Fibroblast of lung (primary cell): ENCODE data around the gene NOSIP. TPM values are rescaled to one million over a fixed set of nuclear protein-coding genes. Genes with fewer than 3 reads are reported as not detected.

ENCODE experiments used
- DNase-seq, 2 donors: peaks; one replicate each; pipeline versions ENCODE4 v3.0.0 to v3.0.0-alpha.2; 2010; ENCODE audit warnings: low read depth in 2 of 2
- H2AFZ ChIP-seq: 2 replicates; pipeline ENCODE4 v1.5.1; 2012; ENCODE audit warnings: low read length, control low read depth, inconsistent platforms
- H3K27ac ChIP-seq: 2 replicates; pipeline ENCODE4 v1.5.1; 2011; ENCODE audit warnings: low read length, control low read depth; ENCODE audit not compliant: insufficient read depth
- H3K27me3 ChIP-seq: 2 replicates; pipeline ENCODE4 v1.5.1; 2011; ENCODE audit warnings: mild to moderate bottlenecking, low read length; ENCODE audit not compliant: control insufficient read depth, insufficient read depth
- H3K36me3 ChIP-seq: 2 replicates; pipeline ENCODE4 v1.5.1; 2011; ENCODE audit warnings: low read length; ENCODE audit not compliant: control insufficient read depth, insufficient read depth
- H3K4me1 ChIP-seq: 2 replicates; pipeline ENCODE4 v1.5.1; 2011; ENCODE audit warnings: low read length; ENCODE audit not compliant: control insufficient read depth, insufficient read depth; ENCODE audit errors: extremely low read depth
- H3K4me2 ChIP-seq: 2 replicates; pipeline ENCODE4 v1.5.1; 2011; ENCODE audit warnings: low read length, control low read depth; ENCODE audit not compliant: insufficient read depth; ENCODE audit errors: extremely low read depth
- H3K4me3 ChIP-seq, 4 experiments: fragments of 200-600 bp in 1 of 4; sonication (generic) in 1 of 4; replicated peaks in 1 of 4; 2 replicates each; pipeline ENCODE4 v1.5.1; 2011 to 2016; ENCODE audit warnings: low read length in 4 of 4, low read depth in 3 of 4, mild to moderate bottlenecking in 3 of 4, control low read depth in 2 of 4, inconsistent platforms in 1 of 4, mixed read lengths in 1 of 4; ENCODE audit not compliant: insufficient read depth in 1 of 4; ENCODE audit errors: control extremely low read depth in 1 of 4
- H3K79me2 ChIP-seq: 2 replicates; pipeline ENCODE4 v1.5.1; 2012; ENCODE audit warnings: mild to moderate bottlenecking, low read length, inconsistent platforms; ENCODE audit not compliant: control insufficient read depth, insufficient read depth
- H3K9ac ChIP-seq: 2 replicates; pipeline ENCODE4 v1.5.1; 2011; ENCODE audit warnings: mild to moderate bottlenecking, low read length, control low read depth; ENCODE audit not compliant: insufficient read depth
- H3K9me3 ChIP-seq: 2 replicates; pipeline ENCODE4 v1.5.1; 2012; ENCODE audit warnings: low read depth, low read length; ENCODE audit not compliant: control insufficient read depth, insufficient read depth
- H4K20me1 ChIP-seq: 2 replicates; pipeline ENCODE4 v1.5.1; 2011; ENCODE audit warnings: low read length; ENCODE audit not compliant: control insufficient read depth, insufficient read depth; ENCODE audit errors: extremely low read depth
- CTCF ChIP-seq, 2 donors: IDR thresholded peaks in 1 of 2; conservative IDR thresholded peaks in 1 of 2; 1 replicate in 1 of 2; 2 replicates in 1 of 2; pipeline ENCODE4 v1.5.1; 2011 to 2012; ENCODE audit warnings: low read length in 2 of 2, control low read depth in 1 of 2, inconsistent platforms in 1 of 2, low read depth in 1 of 2, mild to moderate bottlenecking in 1 of 2
- EZH2 ChIP-seq: IDR thresholded peaks from 2 replicates; pipeline ENCODE4 v1.5.1; 2012; ENCODE audit warnings: low read length, control low read depth, mild to moderate bottlenecking; ENCODE audit errors: missing control alignments
- polyA plus RNA-seq, 2 donors: library from polyadenylated mRNA; depleted of rRNA in 1 of 2; stranded (reverse) in 1 of 2; unstranded in 1 of 2; fragments of >200 nt; gene quantifications; 2 replicates each; pipeline ENCODE4 v1.2.1, GENCODE V29; 2011 to 2012; ENCODE audit warnings: missing spikeins in 1 of 2
- total RNA-seq: library from RNA; depleted of rRNA; stranded (reverse); fragments of >200 nt; gene quantifications from 2 replicates; pipeline ENCODE4 v1.2.1, GENCODE V29; 2014

Gene NOSIP
- total and polyA plus RNA-seq, 2 donors (not counting 1 experiment from before 2014, with no cell fraction given), result 41.2 to 67.9 TPM

- Histone ChIP-seq H3K9ac (no peak overlapping the region), H3K27me3 (no peaks in the 10 kb centered on the region), H3K36me3 (peaks cover 3% of the 10 kb centered on the region), H3K9me3 (no peaks in the 10 kb centered on the region), H4K20me1 (no peaks in the 10 kb centered on the region), H3K79me2 (no peaks in the 10 kb centered on the region), H3K4me1 (peaks cover 3% of the 10 kb centered on the region), H3K27ac (no peak overlapping the region), H3K4me2 (no peak overlapping the region), H2AFZ (no peak overlapping the region), H3K4me3 (no peak overlapping the region)
- TF ChIP-seq EZH2, result no peak
- peak; percentile 84 to 88 for TF ChIP-seq CTCF (conservative IDR thresholded peaks at IDR 0.05 in 1 of 2, IDR thresholded peaks at IDR 0.05 in 1 of 2; ENCODE audit: low read depth in 1 of 2, low read length in 2 of 2)
- DNase-seq, result peak; percentile 79 to 91
These were observed 33.4 kb downstream of the NOSIP start for GRCh38 chr19:49546825-49547565.

- peaks cover 3% of the 10 kb centered on the region for H3K36me3 ChIP-seq
- H4K20me1 ChIP-seq, result no peaks in the 10 kb centered on the region
- H3K27me3 ChIP-seq, result no peaks in the 10 kb centered on the region
- TF ChIP-seq CTCF (conservative IDR thresholded peaks at IDR 0.05 in 1 of 2, IDR thresholded peaks at IDR 0.05 in 1 of 2; ENCODE audit: low read depth in 1 of 2, low read length in 2 of 2), result no peak
- TF ChIP-seq EZH2, result no peak
- H3K9ac ChIP-seq, result no peak overlapping the region
- H3K4me1 ChIP-seq, result peaks cover 3% of the 10 kb centered on the region
- H3K9me3 ChIP-seq, result no peaks in the 10 kb centered on the region
- no peak overlapping the region for H3K27ac ChIP-seq
- H3K79me2 ChIP-seq, result no peaks in the 10 kb centered on the region
- H3K4me2 ChIP-seq, result no peak overlapping the region
- no peak for DNase-seq
- H2AFZ ChIP-seq, result no peak overlapping the region
- no peak overlapping the region for H3K4me3 ChIP-seq
These were observed 36.2 kb downstream of the NOSIP start for GRCh38 chr19:49544154-49544553.

- Histone ChIP-seq H4K20me1 (no peaks in the 10 kb centered on the region), H3K27ac (no peak overlapping the region), H3K9ac (no peak overlapping the region), H3K9me3 (no peaks in the 10 kb centered on the region), H3K79me2 (no peaks in the 10 kb centered on the region), H3K4me2 (no peak overlapping the region), H3K4me1 (peaks cover 3% of the 10 kb centered on the region), H3K4me3 (no peak overlapping the region), H3K36me3 (peaks cover 7% of the 10 kb centered on the region), H2AFZ (no peak overlapping the region), H3K27me3 (no peaks in the 10 kb centered on the region)
- no peak for TF ChIP-seq EZH2
- DNase-seq, result no peak
These were observed 37.3 kb downstream of the NOSIP start for GRCh38 chr19:49543032-49543431.
